ENCODE results near the gene GAB2.
"Not testable (repeated sequence)": the region's sequence is repeated elsewhere in the genome, so short reads cannot be mapped to it uniquely, and the experiment has no call there.

The GAB2 gene

DNA sequence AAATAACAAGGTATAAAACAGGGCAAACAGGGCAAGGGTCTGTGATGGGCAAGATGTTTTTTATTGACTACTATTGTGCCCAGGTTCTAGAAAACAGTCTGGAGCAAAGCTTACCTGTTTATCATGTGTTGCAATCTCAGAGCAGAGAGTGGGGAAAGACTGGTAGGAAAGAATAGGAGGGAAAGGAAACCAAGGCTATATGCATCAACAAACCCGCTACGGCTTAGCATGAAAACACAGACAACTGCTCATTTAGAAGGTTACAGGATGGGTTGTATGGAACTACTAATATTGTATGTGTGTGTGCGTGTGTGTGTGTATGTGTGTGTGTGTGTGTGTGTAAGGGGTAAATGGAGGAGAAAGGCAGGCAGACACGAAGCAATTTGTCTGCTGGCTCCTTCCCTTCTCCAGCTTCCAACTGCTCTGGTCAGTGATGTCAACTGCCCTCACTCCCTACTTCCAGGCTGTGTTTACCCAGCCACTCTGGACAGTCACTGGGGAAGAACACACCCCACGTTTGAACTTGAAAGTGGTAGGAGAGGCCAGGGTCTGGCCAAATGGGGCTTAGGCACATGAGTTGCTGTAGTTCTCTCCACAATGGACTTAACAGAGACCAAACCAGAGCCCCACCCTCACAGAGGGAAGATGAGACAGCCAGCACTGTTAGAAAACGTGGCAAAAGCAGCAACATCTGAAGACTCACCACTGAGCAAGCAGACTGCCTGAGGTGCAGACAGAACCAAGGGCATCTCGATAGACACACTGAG is 47.0 kb downstream of the GAB2 start:
- no peak for DNase-seq (ENCODE audit: low read depth in 2 of 2)

DNA sequence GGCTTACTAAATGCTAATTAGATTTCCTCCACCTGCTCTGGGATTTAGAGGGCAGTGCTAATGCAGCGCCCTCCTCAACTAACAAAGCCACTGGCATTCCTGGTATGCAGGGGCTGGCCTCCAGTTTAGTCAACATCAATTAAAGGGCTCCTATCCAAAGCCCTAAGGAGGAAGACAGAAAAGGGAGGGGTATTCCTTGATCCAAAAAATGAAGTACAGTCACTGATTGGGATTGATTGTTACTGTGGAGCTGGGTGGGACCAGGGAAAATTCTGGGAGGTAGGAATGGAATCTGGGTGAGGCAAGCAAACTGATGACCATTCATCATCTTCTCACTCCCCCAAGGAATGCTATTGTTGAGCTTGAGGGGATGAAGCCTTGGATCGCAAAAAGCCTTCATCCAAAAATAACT is 52.2 kb downstream of the GAB2 start:
- no peak for DNase-seq (ENCODE audit: low read depth in 2 of 2)

DNA sequence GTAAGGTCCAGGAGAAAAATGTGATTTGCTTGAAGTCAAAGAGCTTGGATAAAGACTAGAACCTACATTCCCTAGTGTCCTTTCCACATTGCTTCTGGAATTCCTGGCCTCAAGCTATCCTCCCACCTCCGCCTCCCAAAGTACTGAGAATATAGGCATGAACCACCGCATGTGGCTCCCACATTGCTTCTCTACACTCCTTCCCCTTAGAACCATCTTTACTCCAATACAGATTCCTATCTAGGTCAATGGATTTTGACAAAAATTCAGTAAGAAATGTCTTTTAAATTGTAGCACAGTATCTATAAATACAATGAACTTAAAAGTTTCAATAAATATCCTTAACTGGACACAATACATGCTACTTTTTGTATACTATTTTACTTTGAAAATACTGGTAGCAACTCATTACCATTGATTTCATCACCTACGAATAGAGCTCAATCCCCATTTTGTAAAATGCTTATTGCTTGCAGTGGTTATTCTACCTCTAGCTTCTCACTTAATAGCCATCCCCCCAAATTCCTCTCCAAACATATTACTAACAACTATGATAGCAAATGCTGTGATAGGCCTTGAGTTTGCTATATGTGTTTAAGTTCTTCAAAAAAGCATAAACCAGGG is 53.4 kb downstream of the GAB2 start:
- DNase-seq (ENCODE audit: low read depth in 2 of 2): no peak

DNA sequence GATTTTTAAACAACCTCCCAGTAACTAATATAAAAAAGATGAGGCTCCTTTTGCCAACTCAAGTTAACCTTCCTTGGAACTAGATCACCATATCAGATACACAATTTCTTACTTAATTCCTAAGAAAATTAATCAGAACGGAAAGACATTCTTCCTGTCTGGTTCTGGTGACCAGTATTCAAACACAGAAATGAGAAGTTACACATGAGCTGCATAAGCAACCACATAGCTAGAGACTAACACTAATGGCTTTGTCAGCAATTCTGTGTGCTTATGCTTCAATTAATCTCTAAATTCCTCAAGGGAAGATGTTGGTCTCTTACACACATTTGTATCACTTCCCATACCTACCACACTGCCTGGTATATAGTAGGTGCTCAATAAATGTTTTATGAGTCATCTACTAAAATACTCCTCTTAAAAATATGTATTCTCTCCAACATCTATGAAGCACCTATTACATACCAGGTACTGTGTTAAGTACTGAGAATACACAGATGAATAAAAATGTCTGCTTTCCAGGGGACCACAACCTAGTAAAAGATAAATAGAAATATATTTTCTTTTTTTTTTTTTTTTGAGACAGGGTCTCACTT is 54.5 kb downstream of the GAB2 start:
- no peak for DNase-seq (ENCODE audit: low read depth in 2 of 2)

DNA sequence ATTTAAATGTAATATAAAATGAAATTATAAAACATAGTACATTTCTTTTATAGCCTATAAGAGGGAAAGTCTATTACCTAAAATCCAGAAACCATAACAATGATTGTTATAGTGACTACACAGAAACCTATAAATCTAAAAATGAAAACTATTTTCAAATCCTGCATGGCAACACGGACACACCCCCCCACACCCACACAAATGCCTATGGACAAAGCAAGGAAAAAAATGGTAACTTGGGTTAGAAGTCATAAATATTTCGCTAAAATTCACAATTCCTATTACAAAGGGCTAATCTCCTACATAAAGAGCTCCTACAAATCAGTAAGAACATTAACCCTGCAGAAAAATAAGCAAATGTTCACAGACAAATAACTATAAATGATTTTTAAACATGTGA is 56.4 kb downstream of the GAB2 start:
- DNase-seq (ENCODE audit: low read depth in 2 of 2): no peak

DNA sequence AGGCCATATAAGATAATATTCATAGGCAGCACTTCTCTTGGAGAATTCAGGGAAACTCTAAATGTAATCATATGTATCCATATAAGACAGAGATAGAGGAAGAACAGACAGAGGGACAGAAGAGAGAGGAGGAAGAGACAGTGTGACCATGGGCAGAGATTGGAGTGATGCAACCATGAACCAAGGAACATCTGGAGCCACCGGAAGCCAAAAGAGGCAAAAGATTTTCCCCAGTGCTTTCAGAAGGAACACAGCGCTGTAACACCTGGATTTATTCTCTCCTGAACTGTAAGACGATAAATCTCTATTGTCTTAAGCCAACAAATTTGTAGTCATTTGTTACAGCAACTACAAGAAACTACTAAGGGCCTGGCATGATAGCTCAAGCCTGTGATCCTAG is 57.7 kb downstream of the GAB2 start:
- no peak for DNase-seq (ENCODE audit: low read depth in 2 of 2)

DNA sequence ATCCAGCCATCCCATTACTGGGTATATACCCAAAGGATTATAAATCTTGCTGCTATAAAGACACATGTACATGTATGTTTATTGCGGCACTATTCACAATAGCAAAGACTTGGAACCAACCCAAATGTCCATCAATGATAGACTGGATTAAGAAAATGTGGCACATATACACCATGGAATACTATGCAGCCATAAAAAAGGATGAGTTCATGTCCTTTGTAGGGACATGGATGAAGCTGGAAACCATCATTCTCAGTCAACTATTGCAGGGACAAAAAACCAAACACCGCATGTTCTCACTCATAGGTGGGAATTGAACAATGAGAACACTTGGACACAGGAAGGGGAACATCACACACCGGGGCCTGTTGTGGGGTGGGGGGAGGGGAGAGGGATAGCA is 59.7 kb downstream of the GAB2 start:
- DNase-seq (ENCODE audit: low read depth in 2 of 2): not testable (repeated sequence)

DNA sequence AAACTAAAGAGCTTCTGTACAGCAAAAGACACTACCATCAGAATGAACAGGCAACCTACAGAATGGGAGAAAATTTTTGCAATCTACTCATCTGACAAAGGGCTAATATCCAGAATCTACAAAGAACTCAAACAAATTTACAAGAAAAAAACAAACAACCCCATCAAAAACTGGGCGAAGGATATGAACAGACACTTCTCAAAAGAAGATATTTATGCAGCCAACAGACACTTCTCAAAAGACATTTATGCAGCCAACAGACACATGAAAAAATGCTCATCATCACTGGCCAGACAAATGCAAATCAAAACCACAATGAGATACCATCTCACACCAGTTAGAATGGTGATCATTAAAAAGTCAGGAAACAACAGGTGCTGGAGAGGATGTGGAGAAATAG is 60.2 kb downstream of the GAB2 start:
- not testable (repeated sequence) for DNase-seq (ENCODE audit: low read depth in 2 of 2)

DNA sequence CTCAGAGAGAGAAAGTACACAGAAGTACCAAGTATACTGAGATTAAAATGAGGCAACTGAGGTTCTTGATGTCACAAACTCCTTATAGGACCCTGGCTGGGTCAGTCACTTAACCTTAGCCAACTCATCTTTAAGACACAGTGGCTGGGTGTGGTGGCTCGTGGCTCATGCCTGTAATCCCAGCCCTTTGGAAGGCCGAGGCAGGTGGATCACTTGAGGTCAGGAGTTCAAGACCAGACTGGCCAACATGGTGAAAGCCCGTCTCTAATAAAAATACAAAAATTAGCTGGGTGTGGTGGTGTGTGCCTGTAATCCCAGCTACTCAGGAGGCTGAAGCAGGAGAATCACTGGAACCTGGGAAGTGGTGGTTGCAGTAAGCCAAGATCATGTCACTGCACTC is 61.9 kb downstream of the GAB2 start:
- DNase-seq (ENCODE audit: low read depth in 2 of 2): not testable (repeated sequence)

DNA sequence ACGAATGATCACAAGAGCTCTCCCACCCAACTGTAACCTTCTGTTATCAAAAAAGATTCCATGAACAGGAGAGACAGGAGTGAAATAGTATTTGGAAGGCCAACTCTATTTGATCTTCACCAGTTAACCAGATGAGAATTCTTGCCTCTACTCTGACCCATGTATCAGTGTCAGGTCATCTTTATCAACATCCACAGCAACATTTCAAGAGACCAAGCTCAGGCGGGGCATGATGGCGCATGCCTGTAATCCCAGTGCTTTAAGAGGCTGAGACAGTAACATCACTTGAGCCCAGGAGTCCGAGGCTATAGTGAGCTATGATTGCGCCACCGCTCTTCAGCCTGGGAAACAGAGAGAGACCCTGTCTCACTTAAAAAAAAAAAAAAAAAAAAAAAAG is 62.3 kb downstream of the GAB2 start:
- no peak for DNase-seq (ENCODE audit: low read depth in 2 of 2)

DNA sequence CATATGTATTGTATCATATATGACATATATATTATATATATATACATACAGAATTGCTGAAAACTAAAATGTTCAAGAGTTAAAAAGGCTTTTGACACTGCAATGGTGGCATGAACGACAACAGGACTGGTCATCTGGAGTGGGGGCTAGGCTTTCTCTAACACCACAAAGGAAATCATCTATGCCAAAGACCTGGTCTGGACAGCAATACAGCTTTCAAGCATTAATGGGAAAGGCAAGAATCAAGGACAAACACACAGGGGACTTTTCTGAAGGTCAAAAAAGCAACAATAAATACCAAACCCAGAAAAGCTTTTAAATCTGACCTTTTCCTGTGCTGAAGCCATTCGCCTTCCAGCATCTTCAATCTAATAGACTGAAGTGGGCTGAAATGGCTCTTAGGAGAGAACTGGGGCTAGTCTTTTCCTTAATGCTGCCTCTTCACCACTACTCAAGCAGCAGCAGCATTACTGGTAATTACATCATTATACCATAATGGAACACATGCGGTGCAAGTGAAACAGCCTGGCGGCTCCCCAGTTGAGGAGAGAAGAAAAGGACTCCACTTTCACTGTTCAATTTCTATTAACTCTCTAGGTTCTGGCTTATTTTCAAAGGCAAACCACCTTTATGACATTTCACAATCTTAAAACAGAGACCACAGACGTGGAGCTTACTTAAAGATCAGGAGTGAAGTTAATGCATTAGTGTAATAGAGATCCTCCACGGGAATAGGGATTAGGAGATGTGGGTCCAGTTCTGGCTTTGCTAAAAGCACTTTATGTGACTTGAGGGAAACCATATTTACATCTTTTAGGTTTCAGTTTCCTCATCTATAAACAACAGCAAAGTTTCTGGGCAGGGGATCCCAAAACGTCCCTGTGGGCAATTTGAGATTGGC is 63.0 kb downstream of the GAB2 start:
- DNase-seq (ENCODE audit: low read depth in 2 of 2): no peak

DNA sequence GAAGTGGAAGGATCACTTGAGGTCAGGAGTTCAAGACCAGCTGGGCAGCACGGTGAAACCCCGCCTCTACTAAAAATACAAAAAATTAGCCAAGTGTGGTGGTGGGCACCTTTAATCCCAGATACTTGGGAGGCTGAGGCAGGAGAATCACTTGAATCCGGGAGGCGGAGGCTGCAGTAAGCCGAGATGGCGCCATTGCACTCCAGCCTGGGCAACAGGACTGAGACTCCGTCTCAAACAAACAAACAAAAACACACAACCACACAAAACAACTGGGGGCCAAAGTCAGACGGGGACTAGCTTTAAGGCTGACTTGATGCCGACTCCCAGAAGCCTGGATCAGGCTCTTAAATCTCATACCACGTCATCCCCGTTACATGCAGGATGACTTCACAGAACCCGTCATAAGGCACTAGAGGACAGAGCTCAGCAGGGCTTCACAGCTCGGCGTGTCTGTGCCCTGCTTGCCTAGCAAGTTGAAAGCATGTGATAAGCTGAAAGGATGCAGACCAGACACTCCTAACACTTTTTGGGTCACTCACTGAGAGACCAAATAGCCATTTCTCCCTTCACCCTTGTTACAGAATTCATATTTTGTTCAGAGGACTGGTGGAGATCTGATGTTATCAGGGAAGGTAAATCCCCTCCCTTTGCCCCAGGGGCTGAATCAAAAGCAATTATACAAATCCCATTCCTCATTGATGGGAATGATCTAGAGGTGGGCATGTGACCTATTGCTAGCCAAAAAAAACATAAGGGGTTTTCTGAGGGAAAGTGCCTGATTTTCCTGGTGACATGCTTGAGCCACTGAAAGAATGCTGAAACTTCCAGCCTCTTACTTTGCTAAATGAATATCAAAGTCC is 65.4 kb downstream of the GAB2 start:
- DNase-seq (ENCODE audit: low read depth in 2 of 2): no peak

DNA sequence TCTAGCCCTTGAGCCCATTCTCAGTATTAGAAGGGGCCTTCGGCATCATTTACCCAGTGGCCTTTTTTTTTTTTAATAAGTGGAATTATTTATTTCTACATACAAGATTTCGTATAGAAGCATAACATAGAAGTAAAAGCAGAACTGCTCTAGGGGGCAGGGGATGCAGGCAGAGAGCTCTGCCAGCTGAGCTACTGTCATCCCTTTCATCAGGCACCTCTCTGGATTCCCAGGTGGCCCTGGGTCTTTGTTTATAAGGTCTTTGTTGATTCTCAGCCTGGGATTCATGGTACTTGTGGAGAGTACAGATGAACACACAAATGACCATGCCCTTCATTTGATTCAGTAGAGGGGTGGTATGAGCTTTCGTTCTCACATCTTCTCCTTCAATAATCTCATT is 66.4 kb downstream of the GAB2 start:
- DNase-seq (ENCODE audit: low read depth in 2 of 2): no peak

DNA sequence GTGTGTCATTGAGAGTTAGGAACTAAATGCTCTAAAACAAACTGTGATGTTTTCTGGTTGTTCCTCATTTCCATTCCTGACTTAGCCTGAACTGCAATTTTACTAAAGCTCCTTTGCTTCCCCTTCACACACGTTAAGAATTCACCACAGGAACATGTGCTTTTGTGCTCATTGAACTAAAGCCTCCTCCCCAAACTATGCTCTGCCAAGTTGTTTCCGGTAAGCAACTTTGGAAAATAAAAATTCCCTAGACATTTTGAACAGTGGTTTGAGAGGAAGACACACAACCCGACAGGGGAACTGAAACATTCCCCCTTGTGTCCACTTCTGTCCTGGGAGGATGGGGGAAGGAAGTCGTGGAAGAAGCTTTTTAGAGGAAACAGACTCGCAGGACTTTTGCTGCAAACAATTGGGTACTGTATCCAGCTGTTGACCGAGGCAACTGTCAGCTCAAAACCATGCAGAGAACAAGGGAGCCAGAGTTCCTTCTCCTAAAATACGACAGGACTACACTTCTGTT is 66.9 kb downstream of the GAB2 start:
- no peak for DNase-seq (ENCODE audit: low read depth in 2 of 2)

DNA sequence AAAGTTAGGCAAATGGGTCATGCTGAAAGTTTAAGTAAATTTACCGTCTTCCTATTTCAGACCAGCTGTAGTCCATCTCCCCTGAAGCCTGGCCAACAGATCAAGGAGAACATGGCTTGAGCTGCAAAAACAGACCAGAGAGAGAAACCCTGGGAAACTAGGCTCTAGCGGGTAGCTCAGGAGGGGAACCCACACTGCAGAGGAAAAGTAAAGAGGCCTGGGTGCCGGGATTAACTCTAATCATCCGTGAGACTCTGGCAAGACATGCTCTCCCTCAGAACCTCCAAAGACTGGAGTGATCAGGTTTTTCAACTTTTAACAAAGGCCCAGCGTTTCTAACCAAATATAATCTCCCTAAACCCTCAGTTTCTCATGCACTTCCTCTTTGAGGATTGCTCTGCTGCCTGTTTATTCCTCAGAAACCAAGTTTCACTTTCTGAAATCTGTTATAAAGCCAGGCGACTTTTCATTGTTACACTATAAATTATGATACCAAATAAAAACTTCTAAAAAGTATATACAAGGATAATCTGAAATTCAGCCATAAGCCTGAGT is 67.5 kb downstream of the GAB2 start:
- DNase-seq (ENCODE audit: low read depth in 2 of 2): no peak

DNA sequence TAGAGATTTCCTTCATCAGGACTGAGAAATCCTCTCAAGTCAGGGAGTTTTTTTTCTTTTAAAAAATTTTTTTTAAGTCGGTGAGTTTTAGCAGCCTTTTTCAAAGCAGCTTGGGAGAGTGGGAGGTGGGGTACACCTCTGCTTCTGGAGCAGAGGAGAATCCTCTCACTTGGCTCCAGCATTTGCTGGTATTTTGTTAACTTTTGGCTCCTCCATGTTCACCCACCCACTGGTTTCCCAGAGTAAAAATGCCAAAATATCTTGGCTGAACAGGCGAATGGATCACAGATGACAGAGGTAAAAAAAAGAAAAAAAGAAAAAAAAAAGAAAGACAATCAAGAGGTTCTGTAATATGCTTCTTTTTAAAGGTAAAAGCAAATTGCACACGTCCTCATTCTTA is 68.0 kb downstream of the GAB2 start:
- no peak for DNase-seq (ENCODE audit: low read depth in 2 of 2)

DNA sequence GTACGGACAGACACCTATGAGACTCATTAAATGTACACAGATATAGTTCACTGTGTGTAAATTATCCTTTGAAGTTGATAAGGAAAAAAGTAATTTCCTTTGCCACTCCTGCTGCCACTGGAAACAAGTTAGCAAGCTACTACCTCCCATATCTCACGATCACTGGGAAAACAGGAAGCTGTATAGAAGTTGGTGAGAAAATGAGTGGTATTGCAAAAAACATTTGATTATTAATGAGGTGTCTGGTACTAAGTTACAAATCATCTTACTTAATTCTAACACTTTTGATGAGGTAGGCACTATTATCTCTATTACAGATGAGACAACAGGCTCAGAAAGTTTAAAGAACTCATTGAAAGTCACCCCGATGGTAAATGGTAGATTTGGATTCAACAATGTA is 68.5 kb downstream of the GAB2 start:
- no peak for DNase-seq (ENCODE audit: low read depth in 2 of 2)

DNA sequence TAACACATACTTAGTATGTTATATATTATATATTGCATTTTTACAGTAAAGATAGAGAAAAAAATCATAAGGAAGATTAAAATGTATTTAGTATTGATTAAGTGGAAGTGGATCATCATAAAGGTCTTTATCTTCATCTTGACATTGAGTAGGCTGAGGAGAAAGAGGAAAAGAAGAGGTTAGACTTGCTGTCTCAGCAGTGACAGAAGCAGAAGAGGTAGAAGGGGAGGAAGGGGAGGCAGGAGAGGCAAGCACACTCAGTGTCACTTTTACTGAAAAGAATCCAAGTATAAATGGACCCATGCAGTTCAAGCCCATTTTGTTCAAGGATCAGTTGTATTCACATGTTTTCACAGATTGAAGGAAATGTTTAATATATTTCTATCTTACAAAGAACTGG is 69.7 kb downstream of the GAB2 start:
- no peak for DNase-seq (ENCODE audit: low read depth in 2 of 2)

DNA sequence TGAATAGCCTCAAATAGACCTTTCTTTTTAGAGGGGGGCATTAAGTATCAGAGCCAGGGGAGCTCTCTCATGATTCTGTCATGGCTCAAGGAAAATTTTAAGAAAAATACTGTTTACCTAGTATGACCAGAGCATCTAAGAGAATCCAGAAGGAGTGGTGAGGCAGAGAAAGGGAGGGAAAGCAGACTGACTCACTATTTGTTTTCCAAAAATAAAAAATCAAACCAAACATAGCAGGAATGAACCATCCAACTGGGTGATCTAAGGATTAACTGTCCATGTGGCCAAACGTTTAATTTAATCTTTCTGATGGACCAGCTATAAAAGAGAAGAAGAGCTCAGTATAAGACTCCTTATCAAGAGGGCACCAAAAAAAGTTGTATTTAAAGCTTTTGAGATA is 70.8 kb downstream of the GAB2 start:
- no peak for DNase-seq (ENCODE audit: low read depth in 2 of 2)

DNA sequence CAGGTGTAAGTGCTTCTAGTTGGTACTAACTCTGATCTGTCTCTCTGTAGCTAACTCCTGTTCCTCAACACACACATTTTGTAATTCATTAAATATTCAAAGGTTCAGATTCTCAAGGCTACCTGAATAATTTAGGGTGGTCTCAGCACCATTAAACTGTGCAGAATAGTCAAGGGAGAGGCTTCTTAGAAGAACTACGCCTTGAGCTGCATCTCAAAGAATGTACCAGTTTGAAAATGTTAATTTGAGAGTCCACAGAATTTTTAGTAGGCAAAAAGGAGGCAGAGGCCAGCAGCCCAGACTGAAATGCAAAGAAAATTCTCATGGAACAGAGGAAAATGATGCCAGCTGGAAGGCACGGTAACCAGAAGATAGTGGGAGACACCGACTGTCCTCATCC is 72.2 kb downstream of the GAB2 start:
- no peak for DNase-seq (ENCODE audit: low read depth in 2 of 2)

DNA sequence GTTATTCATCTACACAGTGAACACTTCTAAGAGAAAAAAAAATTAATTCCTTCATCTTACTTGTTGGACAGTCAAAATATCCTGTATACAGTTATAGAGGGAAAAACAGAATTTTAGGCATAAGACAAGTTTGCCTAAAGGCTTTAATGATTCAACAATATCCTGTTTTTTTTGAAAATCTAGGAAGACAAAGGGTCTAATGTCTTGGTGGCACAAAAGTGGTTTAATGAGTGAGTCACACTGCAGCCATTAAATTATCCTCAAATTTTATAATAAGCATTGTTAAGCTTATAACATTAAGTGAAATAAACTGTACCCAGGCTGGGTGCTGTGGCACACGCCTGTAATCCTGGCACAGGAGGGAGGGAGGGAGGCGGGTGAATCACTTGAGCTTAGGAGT is 72.9 kb downstream of the GAB2 start:
- DNase-seq (ENCODE audit: low read depth in 2 of 2): no peak

Measured in stimulated activated CD8-positive, alpha-beta memory T cell treated with anti-CD3 and anti-CD28 coated beads, Interleukin-2, amount 100 ng/mL, for 1 hour (primary cell).